Testis (tissue), 2 donors: ENCODE data around the gene ELAPOR1.

Experiments
- CTCF ChIP-seq, 3 experiments: fragments of 450-650 bp in 2 of 3; fragments of 200-600 bp in 1 of 3; sonication (generic) in 1 of 3; IDR thresholded peaks; one replicate each; pipeline ENCODE4 v1.5.1; 2016 to 2019; ENCODE audit warnings: antibody characterized with exemption in 3 of 3, mild to moderate bottlenecking in 2 of 3, moderate library complexity in 1 of 3
- POLR2A ChIP-seq: fragments of 450-650 bp; IDR thresholded peaks from one replicate; pipeline ENCODE4 v1.6.1; 2017; ENCODE audit warnings: antibody characterized with exemption, mild to moderate bottlenecking, moderate library complexity

- TF ChIP-seq POLR2A (no peak), CTCF (IDR thresholded peaks at IDR 0.05) (no peak)
Observed at GRCh38 chr1:109136766-109137165, 22.9 kb downstream of the ELAPOR1 start.
